LHCN-M2 (cell line): ENCODE measurements around the gene DNAJC18. TPM values are rescaled to one million over a fixed set of nuclear protein-coding genes. Genes with fewer than 3 reads are reported as not detected.
A peak's percentile ranks its signal among the peaks of the same experiment; 100 is the strongest.

Experiments
- DNase-seq: peaks from one replicate; pipeline ENCODE4 v3.0.0-alpha.2; 2012; ENCODE audit warnings: low read depth
- total RNA-seq: library from RNA; depleted of rRNA; stranded (reverse); fragments of >200 nt; gene quantifications from 2 replicates; pipeline ENCODE4 v1.2.3, GENCODE V29; 2014; rRNA removed

The DNAJC18 gene
- total RNA-seq, 1 experiment from 2014 or later, result 10.9 TPM

- peak; percentile 85 for DNase-seq
These were observed 70.1 kb downstream of the DNAJC18 start for GRCh38 chr5:139369181-139369580.

GRCh38 chr5:139368613-139369012 lies 70.7 kb downstream of the DNAJC18 start:
- DNase-seq, result peak; percentile 40

DNA sequence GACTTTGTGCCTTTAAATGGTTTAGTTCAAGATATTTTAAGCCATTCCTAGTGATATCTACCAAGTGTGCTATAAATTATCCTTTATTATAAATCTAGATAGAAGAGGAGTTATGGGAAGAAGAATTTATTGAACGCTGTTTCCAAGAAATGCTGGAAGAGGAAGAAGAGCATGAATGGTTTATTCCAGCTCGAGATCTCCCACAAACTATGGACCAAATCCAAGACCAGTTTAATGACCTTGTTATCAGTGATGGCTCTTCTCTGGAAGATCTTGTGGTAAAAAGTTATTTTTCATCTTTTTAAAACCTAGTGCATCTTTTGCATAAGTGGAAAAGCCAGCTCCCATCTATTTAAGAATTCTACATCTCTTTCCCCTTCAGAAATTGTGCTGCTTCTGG lies 74.9 kb downstream of the DNAJC18 start:
- DNase-seq, result no peak

GRCh38 chr5:139363937-139364336 lies 75.4 kb downstream of the DNAJC18 start:
- DNase-seq, result no peak

- no peak for DNase-seq
These were observed 77.4 kb downstream of the DNAJC18 start for GRCh38 chr5:139361835-139362429.

- DNase-seq, result no peak
These were observed 78.9 kb downstream of the DNAJC18 start for GRCh38 chr5:139360384-139360783.

Other genes with a start within 250 kb of the DNAJC18 start
- gene SIL1, start 241.2 kb downstream of the DNAJC18 start, total RNA-seq, result 37.0 and 41.4 TPM in 2 replicates
- gene MATR3, start 145.8 kb downstream of the DNAJC18 start, total RNA-seq, result 268 and 269 TPM in 2 replicates
- gene PAIP2, start 97.7 kb downstream of the DNAJC18 start, total RNA-seq, result 50.1 and 56.5 TPM in 2 replicates
- gene SLC23A1, start 56.2 kb downstream of the DNAJC18 start, total RNA-seq, result not detected in 2 replicates
- not detected in 2 replicates for gene MZB1, start 49.6 kb downstream of the DNAJC18 start, total RNA-seq
- gene PROB1, start 44.4 kb downstream of the DNAJC18 start, total RNA-seq, result 6.0 and 6.2 TPM in 2 replicates
- gene SPATA24, start 35.4 kb downstream of the DNAJC18 start, total RNA-seq, result 3.7 and 4.1 TPM in 2 replicates
- 0.19 and 0.40 TPM in 2 replicates for gene ECSCR, start 23.2 kb upstream of the DNAJC18 start, total RNA-seq
- gene SMIM33, start 31.5 kb upstream of the DNAJC18 start, total RNA-seq, result not detected in 2 replicates
- gene STING1, start 43.2 kb upstream of the DNAJC18 start, total RNA-seq, result 79.2 and 92.7 TPM in 2 replicates
- 80.0 and 88.2 TPM in 2 replicates for gene UBE2D2, start 121.8 kb upstream of the DNAJC18 start, total RNA-seq
- gene CXXC5, start 208.8 kb upstream of the DNAJC18 start, total RNA-seq, result 240 and 264 TPM in 2 replicates